Calu3 (cell line): ENCODE results near the gene BSDC1. TPM values are rescaled to one million over a fixed set of nuclear protein-coding genes. Genes with fewer than 3 reads are reported as not detected.

Source experiments
- BruUV-seq: library from RNA; stranded (reverse); fragments of 400-500 nt; replicated peaks from 2 replicates; lab custom pipeline; 2021; lab: Mats Ljungman, UMichigan
- CTCF ChIA-PET: fragments of 300-600 bp; sonication (Branson Sonifier 250); formaldehyde crosslinking; loops from one replicate; lab custom pipeline; 2022; ENCODE audit warnings: antibody characterized with exemption; lab: Charles Lee
- DNase-seq: peaks from one replicate; pipeline ENCODE4 v3.0.0; 2022
- H3K27ac Mint-ChIP-seq: one replicate; pipeline ENCODE4 v1.8.0; 2022; ENCODE audit warnings: mixed read lengths; ENCODE audit not compliant: unreplicated experiment
- H3K27me3 Mint-ChIP-seq: one replicate; pipeline ENCODE4 v1.8.0; 2022; ENCODE audit warnings: mixed read lengths; ENCODE audit not compliant: unreplicated experiment
- H3K36me3 Mint-ChIP-seq: one replicate; pipeline ENCODE4 v1.8.0; 2022; ENCODE audit warnings: mild to moderate bottlenecking, moderate library complexity, mixed read lengths; ENCODE audit not compliant: insufficient read depth, unreplicated experiment
- H3K4me1 Mint-ChIP-seq: one replicate; pipeline ENCODE4 v1.8.0; 2022; ENCODE audit warnings: mild to moderate bottlenecking, low read depth, mixed read lengths; ENCODE audit not compliant: unreplicated experiment
- H3K4me3 Mint-ChIP-seq: one replicate; pipeline ENCODE4 v1.8.0; 2022; ENCODE audit warnings: mild to moderate bottlenecking, low read depth, moderate library complexity, mixed read lengths; ENCODE audit not compliant: unreplicated experiment
- H3K9me3 Mint-ChIP-seq: one replicate; pipeline ENCODE4 v1.8.0; 2022; ENCODE audit warnings: low read depth, mixed read lengths; ENCODE audit not compliant: unreplicated experiment
- CTCF ChIP-seq: fragments of 200-600 bp; IDR thresholded peaks from one replicate; pipeline ENCODE4 v1.8.0; 2022; ENCODE audit warnings: antibody characterized with exemption; ENCODE audit not compliant: unreplicated experiment
- intact Hi-C: fragments of 100-400 bp; cut with micrococcal nuclease; formaldehyde crosslinking; loops from one replicate; pipeline ENCODE4 v1.10.0; 2022; ENCODE audit not compliant: unreplicated experiment
- total RNA-seq: library from RNA; stranded (reverse); gene quantifications from 2 replicates; pipeline ENCODE4 v1.2.3, GENCODE V29; 2022

The BSDC1 gene
- total RNA-seq, 1 experiment from 2014 or later, result 49.4 TPM

- DNase-seq, result no peak
- H3K36me3 Mint-ChIP-seq, result peaks cover 52% of the 10 kb centered on the region
- H3K4me1 Mint-ChIP-seq, result peaks cover 17% of the 10 kb centered on the region
- H3K9me3 Mint-ChIP-seq, result no peaks in the 10 kb centered on the region
- H3K4me3 Mint-ChIP-seq, result peak within 1 kb of the TSS; percentile 61
- H3K27me3 Mint-ChIP-seq, result no peaks in the 10 kb centered on the region
- no TSS peak for BruUV-seq
- no peak within 1 kb of the TSS for H3K27ac Mint-ChIP-seq
- CTCF ChIA-PET, result interaction anchor here (1.0 kb wide), 1 partner anchor 10 kb away, joined by 3 read pairs; no protein-coding TSS in a partner anchor
- intact Hi-C loops, result no loop called here
- no peak for TF ChIP-seq CTCF
Observed at GRCh38 chr1:32362474-32363313, 31.5 kb downstream of the BSDC1 start, which contains the start of the genes FAM229A and TSSK3. Gene FAM229A (minus strand): TSS chr1:32362485. CDS start chr1:32362091, 394 bp downstream. Gene TSSK3 (plus strand): TSS chr1:32362539. CDS start chr1:32362702, 163 bp downstream.

- no TSS peak for BruUV-seq
- peaks cover 17% of the 10 kb centered on the region for H3K4me1 Mint-ChIP-seq
- no peak overlapping the region for H3K27ac Mint-ChIP-seq
- TF ChIP-seq CTCF, result no peak
- CTCF ChIA-PET, result no interaction called here
- H3K4me3 Mint-ChIP-seq, result peak overlapping the region; percentile 61
- H3K27me3 Mint-ChIP-seq, result no peaks in the 10 kb centered on the region
- no peaks in the 10 kb centered on the region for H3K9me3 Mint-ChIP-seq
- intact Hi-C loops, result no loop called here
- peaks cover 52% of the 10 kb centered on the region for H3K36me3 Mint-ChIP-seq
- DNase-seq, result peak; percentile 53
Observed at GRCh38 chr1:32361674-32362473, 32.4 kb downstream of the BSDC1 start.

GRCh38 chr1:32361308-32361673 lies 33.0 kb downstream of the BSDC1 start:
- DNase-seq, result no peak
- Mint-ChIP-seq H3K4me3 (peak overlapping the region; percentile 55), H3K4me1 (peaks cover 17% of the 10 kb centered on the region)

More at GRCh38 chr1:32361308-32361673, 33.0 kb downstream of the BSDC1 start:
- H3K36me3 Mint-ChIP-seq, result peaks cover 55% of the 10 kb centered on the region
- intact Hi-C loops, result no loop called here
- BruUV-seq, result no TSS peak
- peak overlapping the region; percentile 73 for H3K27ac Mint-ChIP-seq
- TF ChIP-seq CTCF, result no peak
- H3K9me3 Mint-ChIP-seq, result no peaks in the 10 kb centered on the region
- CTCF ChIA-PET, result no interaction called here
- H3K27me3 Mint-ChIP-seq, result no peaks in the 10 kb centered on the region
